WI38 (cell line): ENCODE results near the gene LMAN2L.
A peak's percentile ranks its signal among the peaks of the same experiment; 100 is the strongest.

Source experiments
- H3K4me3 ChIP-seq: 2 replicates; pipeline ENCODE4 v1.5.1; 2011; ENCODE audit warnings: low read depth, mild to moderate bottlenecking, control low read depth, low read length
- CTCF ChIP-seq: IDR thresholded peaks from 2 replicates; pipeline ENCODE4 v1.5.1; 2012; ENCODE audit warnings: low read depth, mild to moderate bottlenecking, control low read depth, low read length

Gene LMAN2L

DNA sequence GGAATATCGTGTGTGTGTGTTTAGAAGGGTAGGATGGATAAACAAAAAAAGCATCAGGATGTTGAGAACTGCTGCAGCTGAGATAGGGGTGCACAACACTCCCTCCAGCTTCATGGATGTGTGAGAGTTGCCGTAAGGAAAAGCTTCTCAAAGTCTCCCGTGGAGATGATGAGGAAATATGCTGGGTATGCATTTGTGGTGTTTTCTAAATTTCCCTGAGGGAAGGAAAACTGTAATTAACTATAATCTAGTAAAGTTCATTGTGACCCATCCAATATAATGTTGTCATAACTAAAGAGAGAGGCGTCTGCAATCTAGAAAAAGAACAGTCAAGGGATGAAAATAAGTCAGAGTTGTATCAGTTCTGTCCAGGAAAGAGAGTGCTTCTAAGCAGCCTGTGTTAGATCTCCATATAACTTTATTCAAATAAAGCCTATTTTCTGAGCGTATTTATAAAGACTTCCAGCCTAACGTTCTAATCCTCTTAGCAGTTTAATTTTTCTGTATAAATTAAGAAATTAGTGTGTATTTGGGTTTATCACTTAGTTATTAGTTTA lies 7.3 kb upstream of the LMAN2L start:
- TF ChIP-seq CTCF: no peak
- no peak overlapping the region for H3K4me3 ChIP-seq

DNA sequence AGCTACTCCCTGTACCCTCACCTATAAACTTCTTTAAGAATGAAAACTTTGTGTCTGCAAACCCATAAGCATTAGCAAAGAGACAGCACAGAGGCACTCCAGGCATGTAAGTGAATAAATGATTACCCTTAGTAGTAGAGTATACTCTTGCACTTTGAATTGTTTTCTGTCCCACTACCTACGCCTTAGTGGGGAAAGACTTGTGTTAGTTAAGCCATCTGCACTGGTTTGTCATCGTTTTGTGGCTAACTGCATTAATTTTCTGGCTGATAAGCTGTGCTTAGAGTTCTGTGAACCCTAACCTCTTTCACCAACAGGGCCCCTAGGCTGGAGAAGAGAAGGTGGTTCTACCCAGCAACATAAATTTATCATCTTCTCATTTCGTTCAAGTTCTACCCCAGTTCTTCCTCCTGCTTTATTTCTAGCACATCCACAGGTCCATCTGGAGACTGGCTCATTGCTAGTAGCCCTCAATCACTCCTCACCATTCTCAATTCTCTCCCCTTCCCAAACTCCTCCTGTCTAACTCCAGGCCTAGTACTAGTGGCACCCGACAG lies 710 bp downstream of the LMAN2L start:
- peak overlapping the region; percentile 85 for H3K4me3 ChIP-seq
- TF ChIP-seq CTCF: no peak

- TF ChIP-seq CTCF: no peak
These were observed 2.0 kb downstream of the LMAN2L start for GRCh38 chr2:96737831-96738230.

DNA sequence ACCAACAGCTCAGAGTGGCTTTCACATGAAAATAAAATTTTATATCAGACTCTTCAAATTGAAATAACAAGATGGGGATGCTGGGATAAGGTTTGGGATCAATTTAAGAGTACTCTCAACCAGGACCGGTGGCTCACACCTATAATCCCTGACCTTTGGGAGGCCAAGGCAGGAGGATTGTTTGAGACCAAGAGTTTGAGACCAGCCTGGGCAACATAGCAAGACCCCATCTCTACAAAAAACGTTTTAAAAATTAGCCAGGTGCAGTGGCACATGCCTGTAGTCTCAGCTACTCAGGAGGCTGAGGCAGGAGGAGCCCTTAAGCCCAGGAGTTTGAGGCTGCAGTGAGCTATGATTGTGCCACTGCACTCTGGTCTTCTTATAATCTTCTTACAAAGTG lies 2.6 kb downstream of the LMAN2L start:
- H3K4me3 ChIP-seq: no peak overlapping the region
- no peak for TF ChIP-seq CTCF

More at GRCh38 chr2:96737831-96738230, 2.0 kb downstream of the LMAN2L start:
- H3K4me3 ChIP-seq: no peak overlapping the region

GRCh38 chr2:96734880-96735583 lies 4.8 kb downstream of the LMAN2L start:
- TF ChIP-seq CTCF: no peak
- H3K4me3 ChIP-seq: no peak overlapping the region

GRCh38 chr2:96733931-96734330 lies 5.9 kb downstream of the LMAN2L start:
- no peak overlapping the region for H3K4me3 ChIP-seq
- no peak for TF ChIP-seq CTCF

DNA sequence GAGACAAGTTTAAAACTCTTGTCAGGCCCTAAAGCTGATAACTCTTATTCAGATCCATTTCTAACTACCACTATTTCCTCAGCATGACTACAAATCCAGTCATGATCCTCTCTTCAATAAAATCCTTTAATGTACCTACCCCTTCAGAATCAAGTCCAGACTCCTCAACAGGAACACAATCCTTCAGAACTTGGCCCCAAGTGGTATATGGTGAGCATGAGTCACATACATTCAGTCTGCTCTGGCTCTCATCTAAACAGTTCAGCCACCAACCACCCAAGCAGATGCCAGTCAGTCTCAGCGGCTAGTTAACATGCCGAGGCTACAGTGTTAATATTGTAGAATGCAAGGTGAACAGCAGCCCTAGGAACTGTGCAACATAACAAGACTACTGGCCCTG lies 9.7 kb downstream of the LMAN2L start:
- TF ChIP-seq CTCF: no peak
- H3K4me3 ChIP-seq: no peak overlapping the region
